HEK293 (cell line): ENCODE measurements around the gene HES5.
"Not testable (repeated sequence)": the region's sequence is repeated elsewhere in the genome, so short reads cannot be mapped to it uniquely, and the experiment has no call there.

Experiments
- CTCF ChIP-seq: fragments of 450-650 bp; formaldehyde crosslinking; IDR thresholded peaks from 2 replicates; pipeline ENCODE4 v1.5.1; 2016; ENCODE audit warnings: missing biosample characterization, missing genetic modification characterization
- HOXA7 ChIP-seq: sonication (generic); formaldehyde crosslinking; IDR thresholded peaks from 2 replicates; pipeline ENCODE4 v1.8.1; 2022; ENCODE audit warnings: missing genetic modification reagents, borderline replicate concordance
- HOXD13 ChIP-seq: sonication (generic); formaldehyde crosslinking; IDR thresholded peaks from 2 replicates; pipeline ENCODE4 v1.8.0; 2022; ENCODE audit warnings: missing genetic modification reagents, borderline replicate concordance
- PBX3 ChIP-seq: sonication (generic); formaldehyde crosslinking; IDR thresholded peaks from 2 replicates; pipeline ENCODE4 v1.8.1; 2022; ENCODE audit warnings: mild to moderate bottlenecking, moderate library complexity, missing genetic modification reagents
- REST ChIP-seq: fragments of 450-650 bp; formaldehyde crosslinking; IDR thresholded peaks from 2 replicates; pipeline ENCODE4 v1.5.1; 2016; ENCODE audit warnings: missing biosample characterization, missing genetic modification characterization
- SCRT2 ChIP-seq: fragments of 450-650 bp; formaldehyde crosslinking; IDR thresholded peaks from 2 replicates; pipeline ENCODE4 v1.5.1; 2016; ENCODE audit warnings: missing biosample characterization, missing genetic modification characterization
- ZBTB21 ChIP-seq: fragments of 450-650 bp; formaldehyde crosslinking; IDR thresholded peaks from 2 replicates; pipeline ENCODE4 v1.5.1; 2017; ENCODE audit warnings: missing biosample characterization, missing genetic modification characterization
- ZNF175 ChIP-seq: fragments of 450-650 bp; formaldehyde crosslinking; IDR thresholded peaks from 2 replicates; pipeline ENCODE4 v1.5.1; 2016; ENCODE audit warnings: missing biosample characterization, missing genetic modification characterization
- ZNF239 ChIP-seq: fragments of 450-650 bp; formaldehyde crosslinking; IDR thresholded peaks from 2 replicates; pipeline ENCODE4 v1.5.1; 2016; ENCODE audit warnings: missing biosample characterization, missing genetic modification characterization
- ZNF639 ChIP-seq: fragments of 450-650 bp; formaldehyde crosslinking; IDR thresholded peaks from 2 replicates; pipeline ENCODE4 v1.5.1; 2016; ENCODE audit warnings: missing biosample characterization, missing genetic modification characterization
- ZNF654 ChIP-seq: fragments of 450-650 bp; formaldehyde crosslinking; IDR thresholded peaks from 2 replicates; pipeline ENCODE4 v1.5.1; 2016; ENCODE audit warnings: low read depth, missing biosample characterization, missing genetic modification characterization

- TF ChIP-seq ZNF654; CTCF (tag by site-specific recombination); PBX3; ZNF175; REST (tag by site-specific recombination); ZNF239 (tag by site-specific recombination); HOXD13; SCRT2 (tag by site-specific recombination); ZBTB21; ZNF639 (tag by site-specific recombination); HOXA7 (CRISPR knock-in tag): not testable (repeated sequence)
Observed at GRCh38 chr1:2577565-2578075, 47.6 kb upstream of the HES5 start.
